Muscle layer of colon (tissue), 2 donors: ENCODE measurements around the gene FMR1NB.

ENCODE experiments used
- H3K27ac ChIP-seq: one replicate; pipeline ENCODE4 v1.7.0; 2013; ENCODE audit warnings: low read depth, mild to moderate bottlenecking, low read length, moderate library complexity
- H3K27me3 ChIP-seq, 2 donors: one replicate each; pipeline ENCODE4 v1.7.0; 2013; ENCODE audit warnings: low read length in 2 of 2, mild to moderate bottlenecking in 2 of 2; ENCODE audit not compliant: insufficient read depth in 2 of 2, control insufficient read depth in 1 of 2
- H3K36me3 ChIP-seq: one replicate; pipeline ENCODE4 v1.7.0; 2013; ENCODE audit warnings: mild to moderate bottlenecking, low read length; ENCODE audit not compliant: insufficient read depth
- H3K4me1 ChIP-seq: one replicate; pipeline ENCODE4 v1.7.0; 2013; ENCODE audit warnings: mild to moderate bottlenecking, low read length; ENCODE audit not compliant: insufficient read depth
- H3K4me3 ChIP-seq, 2 donors: one replicate each; pipeline ENCODE4 v1.7.0; 2013; ENCODE audit warnings: low read length in 2 of 2, low read depth in 1 of 2, mild to moderate bottlenecking in 1 of 2, moderate library complexity in 1 of 2
- H3K9ac ChIP-seq: one replicate; pipeline ENCODE4 v1.7.0; 2013; ENCODE audit warnings: low read length
- H3K9me3 ChIP-seq: one replicate; pipeline ENCODE4 v1.7.0; 2013; ENCODE audit warnings: mild to moderate bottlenecking, low read length
- donor health status: abdominal sarcoma.
- donor health status: Adenocarcinoma of cecum.

FMR1NB gene, protein sequence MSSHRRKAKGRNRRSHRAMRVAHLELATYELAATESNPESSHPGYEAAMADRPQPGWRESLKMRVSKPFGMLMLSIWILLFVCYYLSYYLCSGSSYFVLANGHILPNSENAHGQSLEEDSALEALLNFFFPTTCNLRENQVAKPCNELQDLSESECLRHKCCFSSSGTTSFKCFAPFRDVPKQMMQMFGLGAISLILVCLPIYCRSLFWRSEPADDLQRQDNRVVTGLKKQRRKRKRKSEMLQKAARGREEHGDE

DNA sequence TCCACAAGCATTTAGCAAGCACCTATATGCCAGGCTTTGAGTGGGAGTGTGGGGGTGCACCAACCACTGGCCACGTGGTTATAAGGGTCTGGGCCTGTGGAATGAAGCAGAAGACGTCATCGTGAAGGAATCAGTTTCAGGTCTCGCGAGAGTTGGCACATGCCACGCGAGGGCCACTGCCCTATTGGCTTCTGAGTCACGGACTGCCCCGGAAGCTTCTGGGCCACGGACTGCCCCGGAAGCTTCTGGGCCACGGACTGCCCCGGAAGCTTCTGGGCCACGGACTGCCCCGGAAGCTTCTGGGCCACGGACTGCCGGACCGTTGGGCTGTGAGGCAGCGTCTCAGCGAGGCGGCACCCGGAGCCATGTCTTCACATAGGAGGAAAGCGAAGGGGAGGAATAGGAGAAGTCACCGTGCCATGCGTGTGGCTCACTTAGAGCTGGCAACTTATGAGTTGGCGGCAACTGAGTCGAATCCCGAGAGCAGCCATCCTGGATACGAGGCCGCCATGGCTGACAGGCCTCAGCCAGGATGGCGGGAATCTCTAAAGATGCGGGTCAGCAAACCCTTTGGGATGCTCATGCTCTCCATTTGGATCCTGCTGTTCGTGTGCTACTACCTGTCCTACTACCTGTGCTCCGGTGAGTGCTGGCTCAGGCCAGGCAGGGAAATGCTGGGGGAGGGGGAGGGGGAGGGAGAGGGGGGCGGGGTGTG is at the start of gene FMR1NB:
Gene FMR1NB, plus strand, starts transcription at position 300 of the 715 bp plus-strand sequence. Its CDS starts 66 bp downstream, at position 366.
- Histone ChIP-seq H3K9ac (no peak within 1 kb of the TSS), H3K4me3 (no peak within 1 kb of the TSS), H3K4me1 (no peaks in the 10 kb centered on the region), H3K9me3 (no peaks in the 10 kb centered on the region), H3K36me3 (no peaks in the 10 kb centered on the region), H3K27me3 (no peaks in the 10 kb centered on the region), H3K27ac (no peak within 1 kb of the TSS)

DNA sequence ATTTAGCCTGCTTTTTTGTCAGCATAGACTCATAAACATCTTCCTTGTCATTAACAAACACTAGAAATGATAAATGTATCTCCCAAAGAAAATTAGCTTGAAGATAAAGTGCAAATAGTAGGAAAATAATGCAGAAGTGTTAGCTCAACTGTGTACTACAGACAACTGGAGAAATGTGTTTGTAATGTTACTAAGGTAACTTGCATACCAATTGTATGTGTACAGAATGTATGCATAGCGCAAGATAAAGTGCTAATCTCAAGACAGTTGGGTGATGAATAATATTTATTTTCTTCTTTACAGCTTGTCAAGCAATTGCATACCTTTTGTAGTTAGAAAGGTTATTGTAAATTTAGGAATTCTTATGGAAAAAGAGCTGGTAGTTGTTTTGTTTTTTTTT is 47.3 kb upstream of the FMR1NB start:
- no peaks in the 10 kb centered on the region for H3K27me3 ChIP-seq
- peaks cover 9% of the 10 kb centered on the region for H3K36me3 ChIP-seq
- no peaks in the 10 kb centered on the region for H3K4me1 ChIP-seq
- no peak overlapping the region for H3K4me3 ChIP-seq
- H3K27ac ChIP-seq = no peak overlapping the region
- H3K9ac ChIP-seq = no peak overlapping the region
- H3K9me3 ChIP-seq = no peaks in the 10 kb centered on the region

GRCh38 chrX:147935156-147935758 is 45.9 kb upstream of the FMR1NB start:
- no peak overlapping the region for H3K27ac ChIP-seq
- H3K4me3 ChIP-seq = no peak overlapping the region
- H3K36me3 ChIP-seq = peaks cover 9% of the 10 kb centered on the region
- no peaks in the 10 kb centered on the region for H3K4me1 ChIP-seq
- H3K9me3 ChIP-seq = no peaks in the 10 kb centered on the region
- no peak overlapping the region for H3K9ac ChIP-seq
- H3K27me3 ChIP-seq = no peaks in the 10 kb centered on the region

- no peak overlapping the region for H3K4me3 ChIP-seq
- H3K9me3 ChIP-seq = no peaks in the 10 kb centered on the region
- H3K27ac ChIP-seq = no peak overlapping the region
- H3K27me3 ChIP-seq = no peaks in the 10 kb centered on the region
- peaks cover 12% of the 10 kb centered on the region for H3K36me3 ChIP-seq
- no peaks in the 10 kb centered on the region for H3K4me1 ChIP-seq
- no peak overlapping the region for H3K9ac ChIP-seq
Observed at GRCh38 chrX:147945286-147945685, 35.9 kb upstream of the FMR1NB start.

DNA sequence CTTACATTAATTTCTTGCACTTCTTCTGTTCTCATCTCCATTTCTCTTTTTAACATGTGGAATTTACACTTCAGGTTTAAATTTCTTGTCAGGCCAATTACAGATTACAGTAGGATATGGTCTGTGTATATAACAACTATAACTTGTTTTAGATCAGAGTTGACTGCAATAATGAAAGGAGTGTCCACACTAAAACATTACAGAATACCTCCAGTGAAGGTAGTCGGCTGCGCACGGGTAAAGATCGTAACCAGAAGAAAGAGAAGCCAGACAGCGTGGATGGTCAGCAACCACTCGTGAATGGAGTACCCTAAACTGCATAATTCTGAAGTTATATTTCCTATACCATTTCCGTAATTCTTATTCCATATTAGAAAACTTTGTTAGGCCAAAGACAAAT is 32.6 kb upstream of the FMR1NB start:
- Histone ChIP-seq H3K36me3 (peaks cover 5% of the 10 kb centered on the region), H3K4me3 (no peak overlapping the region), H3K27ac (no peak overlapping the region), H3K27me3 (no peaks in the 10 kb centered on the region), H3K9ac (no peak overlapping the region), H3K9me3 (no peaks in the 10 kb centered on the region), H3K4me1 (no peaks in the 10 kb centered on the region)

DNA sequence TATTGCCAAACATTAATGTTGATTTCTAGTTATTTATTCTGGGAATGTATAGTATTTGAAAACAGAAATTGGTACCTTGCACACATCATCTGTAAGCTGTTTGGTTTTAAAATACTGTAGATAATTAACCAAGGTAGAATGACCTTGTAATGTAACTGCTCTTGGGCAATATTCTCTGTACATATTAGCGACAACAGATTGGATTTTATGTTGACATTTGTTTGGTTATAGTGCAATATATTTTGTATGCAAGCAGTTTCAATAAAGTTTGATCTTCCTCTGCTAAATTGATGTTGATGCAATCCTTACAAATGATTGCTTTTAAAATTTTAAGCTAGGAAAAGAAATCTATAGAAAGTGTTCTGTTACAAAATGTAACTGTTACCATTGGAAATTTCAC is 30.8 kb upstream of the FMR1NB start:
- Histone ChIP-seq H3K4me3 (no peak overlapping the region), H3K36me3 (peaks cover under 1% of the 10 kb centered on the region), H3K9me3 (no peaks in the 10 kb centered on the region), H3K27me3 (no peaks in the 10 kb centered on the region), H3K27ac (no peak overlapping the region), H3K9ac (no peak overlapping the region), H3K4me1 (no peaks in the 10 kb centered on the region)

DNA sequence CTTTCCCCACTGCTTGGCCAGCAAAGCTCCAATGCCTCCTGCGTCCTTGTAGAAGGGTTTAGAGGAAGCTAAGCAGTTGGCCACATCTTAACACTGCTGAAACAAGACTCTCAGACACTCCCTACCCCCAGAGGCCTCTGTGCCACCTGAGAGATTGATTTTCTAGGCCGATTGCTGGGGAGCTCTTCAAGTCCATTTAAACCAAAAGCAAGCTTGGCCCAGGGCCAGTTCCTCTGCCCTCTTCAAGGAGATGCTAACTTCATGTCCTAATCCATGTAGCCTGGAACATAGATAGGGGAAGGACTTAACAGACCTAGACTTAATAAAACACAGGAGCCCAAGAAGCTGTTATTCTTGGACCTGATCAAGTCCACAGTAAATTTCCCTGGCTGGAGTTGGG is 27.2 kb upstream of the FMR1NB start:
- no peak overlapping the region for H3K9ac ChIP-seq
- no peak overlapping the region for H3K4me3 ChIP-seq
- no peaks in the 10 kb centered on the region for H3K4me1 ChIP-seq
- no peaks in the 10 kb centered on the region for H3K36me3 ChIP-seq
- no peaks in the 10 kb centered on the region for H3K27me3 ChIP-seq
- H3K9me3 ChIP-seq = no peaks in the 10 kb centered on the region
- no peak overlapping the region for H3K27ac ChIP-seq

DNA sequence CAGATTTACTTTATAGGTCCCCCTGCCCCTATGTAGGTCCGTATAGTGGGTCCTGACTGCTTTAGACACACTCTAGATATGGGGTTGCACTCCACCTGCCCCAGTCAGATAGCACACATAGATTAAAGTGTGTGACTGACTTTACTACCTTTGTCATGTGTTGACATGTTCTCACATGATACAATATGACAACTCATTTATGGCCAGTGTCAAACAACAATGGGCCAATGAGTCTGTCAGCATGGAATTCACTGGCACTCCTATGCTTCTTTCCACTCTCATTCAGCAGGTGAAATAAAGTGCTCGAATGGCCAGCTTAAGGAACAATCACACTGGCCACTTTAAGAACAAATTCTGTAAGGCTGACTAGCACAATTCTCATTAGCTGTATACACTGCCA is 23.8 kb upstream of the FMR1NB start:
- no peaks in the 10 kb centered on the region for H3K36me3 ChIP-seq
- H3K27me3 ChIP-seq = no peaks in the 10 kb centered on the region
- H3K4me1 ChIP-seq = no peaks in the 10 kb centered on the region
- no peak overlapping the region for H3K27ac ChIP-seq
- no peak overlapping the region for H3K9ac ChIP-seq
- no peaks in the 10 kb centered on the region for H3K9me3 ChIP-seq
- H3K4me3 ChIP-seq = no peak overlapping the region

DNA sequence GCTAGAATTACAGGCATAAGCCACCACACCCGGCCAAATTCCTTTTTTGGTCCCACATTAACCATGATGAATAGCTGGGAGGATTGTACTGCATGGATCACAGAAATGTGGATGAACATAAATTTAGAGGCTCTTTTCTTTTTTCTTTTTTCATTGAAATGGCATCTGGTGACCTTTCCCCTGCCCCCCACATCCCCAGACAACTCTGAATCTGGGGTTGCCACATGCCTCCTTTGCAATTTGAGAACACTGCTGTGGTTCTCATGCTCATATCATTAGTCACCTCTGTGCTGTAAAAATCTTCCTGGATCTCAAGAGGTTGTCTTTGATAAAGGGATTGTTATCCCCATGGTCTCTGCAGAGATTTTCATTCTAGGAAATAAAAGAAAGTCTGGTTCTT is 22.8 kb upstream of the FMR1NB start:
- no peaks in the 10 kb centered on the region for H3K36me3 ChIP-seq
- no peaks in the 10 kb centered on the region for H3K27me3 ChIP-seq
- no peak overlapping the region for H3K9ac ChIP-seq
- no peaks in the 10 kb centered on the region for H3K9me3 ChIP-seq
- no peaks in the 10 kb centered on the region for H3K4me1 ChIP-seq
- no peak overlapping the region for H3K4me3 ChIP-seq
- no peak overlapping the region for H3K27ac ChIP-seq

- H3K9ac ChIP-seq = no peak overlapping the region
- H3K4me1 ChIP-seq = no peaks in the 10 kb centered on the region
- no peaks in the 10 kb centered on the region for H3K9me3 ChIP-seq
- no peak overlapping the region for H3K27ac ChIP-seq
- no peak overlapping the region for H3K4me3 ChIP-seq
- no peaks in the 10 kb centered on the region for H3K36me3 ChIP-seq
- no peaks in the 10 kb centered on the region for H3K27me3 ChIP-seq
Observed at GRCh38 chrX:147960722-147961121, 20.4 kb upstream of the FMR1NB start.

DNA sequence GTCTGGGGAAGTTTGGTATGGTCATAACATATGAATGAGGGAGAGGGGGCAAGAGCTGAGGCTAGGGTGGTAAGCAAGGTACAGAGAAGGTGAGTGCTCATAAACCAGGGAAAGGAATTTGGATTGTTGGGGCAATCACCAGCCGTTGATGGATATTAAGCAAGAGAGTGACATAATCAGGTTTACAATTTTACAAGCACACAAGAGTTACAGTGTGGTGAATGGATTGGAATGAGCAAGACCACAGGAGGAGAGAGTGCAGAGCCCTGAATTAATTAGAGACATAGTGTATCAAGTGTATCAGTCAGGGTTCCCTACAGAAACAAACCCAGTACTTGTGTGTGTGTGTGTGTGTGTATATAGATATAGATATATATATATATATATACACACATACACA is 18.7 kb upstream of the FMR1NB start:
- Histone ChIP-seq H3K9ac (no peak overlapping the region), H3K36me3 (no peaks in the 10 kb centered on the region), H3K4me3 (no peak overlapping the region), H3K27ac (no peak overlapping the region), H3K9me3 (no peaks in the 10 kb centered on the region), H3K27me3 (no peaks in the 10 kb centered on the region), H3K4me1 (no peaks in the 10 kb centered on the region)
